Measurements from ENCODE around the gene KDM4B. TPM values are rescaled to one million over a fixed set of nuclear protein-coding genes. Genes with fewer than 3 reads are reported as not detected.

KDM4B gene
- total and polyA plus RNA-seq, 2 of the 8 experiments (the other 6 are each of a cell fraction or from before 2014, with no cell fraction given): 12.0 to 31.9 TPM

GRCh38 chr19:5041913-5042187, 72.9 kb downstream of the KDM4B start (continued):
- TF ChIP-seq CHD7 (IDR thresholded peaks at IDR 0.05; ENCODE audit: insufficient replicate concordance, low read length): no peak
- no peak for TF ChIP-seq KDM1A (IDR thresholded peaks at IDR 0.05; ENCODE audit: borderline replicate concordance, low read length)
- TF ChIP-seq RFX5 (IDR thresholded peaks at IDR 0.05; ENCODE audit: borderline replicate concordance, low read depth, low read length): no peak
- TF ChIP-seq EZH2 (IDR thresholded peaks at IDR 0.05; ENCODE audit: low read depth, low read length, severe bottlenecking): no peak
- TF ChIP-seq GABPA (IDR thresholded peaks at IDR 0.05; ENCODE audit: borderline replicate concordance, insufficient read depth, low read length): no peak
- no peak for TF ChIP-seq BCL11A (IDR thresholded peaks at IDR 0.05; ENCODE audit: low read depth in 2 of 2, low read length in 2 of 2)
- no peak for TF ChIP-seq CEBPB (IDR thresholded peaks at IDR 0.05; ENCODE audit: low read depth, low read length)
- TF ChIP-seq SAP30 (IDR thresholded peaks at IDR 0.05; ENCODE audit: insufficient read depth, insufficient replicate concordance, low read length): no peak
